Lower leg skin (tissue), 4 donors: ENCODE measurements around the gene CYP2B6. TPM values are rescaled to one million over a fixed set of nuclear protein-coding genes. Genes with fewer than 3 reads are reported as not detected.
A peak's percentile ranks its signal among the peaks of the same experiment; 100 is the strongest.
"Not testable (repeated sequence)": the region's sequence is repeated elsewhere in the genome, so short reads cannot be mapped to it uniquely, and the experiment has no call there.

Experiments
- DNase-seq, 2 donors: peaks; one replicate each; pipeline ENCODE4 v3.0.0-alpha.2; 2019; ENCODE audit warnings: low spot score in 2 of 2
- H3K4me3 ChIP-seq: fragments of 200-600 bp; sonication (generic); 2 replicates; pipeline ENCODE4 v1.5.1; 2017; ENCODE audit warnings: mild to moderate bottlenecking, low read depth; ENCODE audit not compliant: poor library complexity, severe bottlenecking
- CTCF ChIP-seq, 3 donors: fragments of 450-650 bp; IDR thresholded peaks; one replicate each; pipeline ENCODE4 v1.5.1; 2016; ENCODE audit warnings: antibody characterized with exemption in 3 of 3, mild to moderate bottlenecking in 3 of 3, moderate library complexity in 2 of 3
- POLR2A ChIP-seq, 2 donors: fragments of 450-650 bp; IDR thresholded peaks; one replicate each; pipeline ENCODE4 v1.6.1; 2016 to 2017; ENCODE audit warnings: antibody characterized with exemption in 2 of 2, mild to moderate bottlenecking in 1 of 2, moderate library complexity in 1 of 2
- WGBS, 2 donors: methylation state at CpG; one replicate each; pipeline ENCODE4 v1.1.5; 2018; 5-methylcytosine and 5-hydroxymethylcytosine counted together
- intact Hi-C: fragments of 100-400 bp; cut with DNase I; formaldehyde crosslinking; loops from one replicate; pipeline ENCODE4 v1.15.0; 2023; ENCODE audit warnings: low total_unique reads
- total RNA-seq, 4 donors: library from RNA; depleted of rRNA; stranded (reverse); fragments of >200 nt; gene quantifications; one replicate each; pipeline ENCODE4 v1.1.0, GENCODE V29; 2016

CYP2B6 gene
- total RNA-seq, 4 donors from 2014 or later = 0.13 to 3.7 TPM; not detected in 2

- intact Hi-C loops = no loop called here
- H3K4me3 ChIP-seq = no peak overlapping the region
- TF ChIP-seq POLR2A (IDR thresholded peaks at IDR 0.05) = no peak
- no peak for TF ChIP-seq CTCF (IDR thresholded peaks at IDR 0.05)
- no peak for DNase-seq
- 85 to 89% methylated on average over 10 of the region's 10 CpGs for WGBS, 2 donors
Measured at GRCh38 chr19:40954573-40954972, 36.5 kb upstream of the CYP2B6 start.

GRCh38 chr19:40959338-40959737 lies 31.7 kb upstream of the CYP2B6 start:
- no peak for DNase-seq
- 70 to 79% methylated on average over 1 of the region's 1 CpG for WGBS, 2 donors
- intact Hi-C loops = no loop called here
- TF ChIP-seq CTCF (IDR thresholded peaks at IDR 0.05) (no peak), POLR2A (IDR thresholded peaks at IDR 0.05) (no peak)
- H3K4me3 ChIP-seq = no peak overlapping the region

- DNase-seq = no peak
- 35 to 37% methylated on average over 1 of the region's 1 CpG for WGBS, 2 donors
- intact Hi-C loops = no loop called here
- TF ChIP-seq CTCF (IDR thresholded peaks at IDR 0.05) (no peak), POLR2A (IDR thresholded peaks at IDR 0.05) (no peak)
- H3K4me3 ChIP-seq = no peak overlapping the region
Measured at GRCh38 chr19:40960062-40960685, 30.9 kb upstream of the CYP2B6 start.

- intact Hi-C loops = no loop called here
- peak in 1 of 2 donors; percentile 39 for DNase-seq
- TF ChIP-seq CTCF (IDR thresholded peaks at IDR 0.05) (no peak), POLR2A (IDR thresholded peaks at IDR 0.05) (no peak)
- no peak overlapping the region for H3K4me3 ChIP-seq
Measured at GRCh38 chr19:40960780-40961179, 30.3 kb upstream of the CYP2B6 start.

- WGBS, 2 donors = 28 to 43% methylated on average over 3 of the region's 3 CpGs
- TF ChIP-seq POLR2A (IDR thresholded peaks at IDR 0.05) (no peak), CTCF (IDR thresholded peaks at IDR 0.05) (no peak)
- no peak overlapping the region for H3K4me3 ChIP-seq
- DNase-seq = peak in 1 of 2 donors; percentile 20
- intact Hi-C loops = no loop called here
Measured at GRCh38 chr19:40962460-40962961, 28.6 kb upstream of the CYP2B6 start.

GRCh38 chr19:40964361-40964760 lies 26.7 kb upstream of the CYP2B6 start:
- DNase-seq, intact Hi-C loops, H3K4me3 ChIP-seq: not testable (repeated sequence)
- 81 to 86% methylated on average over 3 of the region's 3 CpGs for WGBS, 2 donors

GRCh38 chr19:40965351-40965750 lies 25.7 kb upstream of the CYP2B6 start:
- H3K4me3 ChIP-seq, intact Hi-C loops: not testable (repeated sequence)
- no CpG with 5 or more reads among the region's 35 CpGs for WGBS, 2 donors
- DNase-seq = peak in 1 of 2 donors; percentile 60

- intact Hi-C loops, H3K4me3 ChIP-seq: not testable (repeated sequence)
- 82 to 87% methylated on average over 6 to 25 of the region's 25 CpGs for WGBS, 2 donors
- DNase-seq = peak in 1 of 2 donors; percentile 77
Measured at GRCh38 chr19:40966591-40966990, 24.5 kb upstream of the CYP2B6 start.

GRCh38 chr19:40968065-40968464 lies 23.0 kb upstream of the CYP2B6 start:
- DNase-seq, intact Hi-C loops: not testable (repeated sequence)
- 94 to 96% methylated on average over 3 of the region's 3 CpGs for WGBS, 2 donors

GRCh38 chr19:40969721-40970120 lies 21.4 kb upstream of the CYP2B6 start:
- H3K4me3 ChIP-seq, DNase-seq: not testable (repeated sequence)
- 82 to 83% methylated on average over 4 of the region's 4 CpGs for WGBS, 2 donors
- intact Hi-C loops = loop anchor here (10.0 kb wide), 2 partner anchors 175 to 305 kb away; no protein-coding TSS in a partner anchor

More at GRCh38 chr19:40968065-40968464, 23.0 kb upstream of the CYP2B6 start:
- not testable (repeated sequence) for H3K4me3 ChIP-seq
